Endothelial cell of umbilical vein (primary cell): ENCODE measurements around the gene OPTC. TPM values are rescaled to one million over a fixed set of nuclear protein-coding genes. Genes with fewer than 3 reads are reported as not detected.

Experiments
- BruUV-seq: library from RNA; stranded (reverse); fragments of 400-500 nt; replicated peaks from 2 replicates; lab custom pipeline; 2021; lab: Mats Ljungman, UMichigan
- CTCF ChIA-PET: fragments of 300-600, 350-600 bp; sonication (Branson Sonifier 250); formaldehyde crosslinking; loops from one replicate; lab custom pipeline; 2021; ENCODE audit warnings: antibody characterized with exemption, inconsistent platforms; lab: Charles Lee
- POLR2A ChIA-PET: fragments of 300-600, 350-600 bp; sonication (Branson Sonifier 250); formaldehyde crosslinking; loops from one replicate; lab custom pipeline; 2021; ENCODE audit warnings: antibody characterized with exemption, inconsistent platforms; lab: Charles Lee
- DNase-seq: peaks from one replicate; pipeline ENCODE4 v3.0.0-alpha.2; 2011; ENCODE audit warnings: low read depth, low spot score
- FAIRE-seq: peaks from 2 replicates; lab custom pipeline; 2011; peaks lifted over from hg19 to GRCh38; lab: Jason Lieb, UNC
- H2AFZ ChIP-seq: 2 replicates; pipeline ENCODE4 v1.6.0; 2012; ENCODE audit warnings: low read depth, low read length, control low read depth, inconsistent platforms
- H3K27ac ChIP-seq: 2 replicates; pipeline ENCODE4 v1.5.1; 2011; ENCODE audit warnings: low read depth, mild to moderate bottlenecking, control low read depth, low read length, moderate library complexity; ENCODE audit not compliant: insufficient read depth
- H3K27me3 ChIP-seq, 2 experiments: 2 replicates each; pipeline versions ENCODE4 v1.6.0 to v1.6.1; 2011; ENCODE audit warnings: low read length in 2 of 2, mixed read lengths in 1 of 2; ENCODE audit not compliant: control insufficient read depth in 2 of 2, insufficient read depth in 2 of 2
- H3K36me3 ChIP-seq, 2 experiments: 2 replicates in 1 of 2; 3 replicates in 1 of 2; pipeline ENCODE4 v1.5.1; 2011; ENCODE audit warnings: low read length in 2 of 2, mild to moderate bottlenecking in 1 of 2, moderate library complexity in 1 of 2; ENCODE audit not compliant: control insufficient read depth in 2 of 2, insufficient read depth in 2 of 2; ENCODE audit errors: extremely low read depth in 1 of 2
- H3K4me1 ChIP-seq: 3 replicates; pipeline ENCODE4 v1.5.1; 2011; ENCODE audit warnings: mild to moderate bottlenecking, low read length; ENCODE audit not compliant: control insufficient read depth, insufficient read depth; ENCODE audit errors: extremely low read depth
- H3K4me2 ChIP-seq: 2 replicates; pipeline ENCODE4 v1.6.1; 2011; ENCODE audit warnings: low read length, control low read depth, mixed read lengths; ENCODE audit not compliant: insufficient read depth
- H3K4me3 ChIP-seq, 3 experiments: fragments of 200-600 bp in 1 of 3; sonication (generic), shearing (Covaris generic) in 1 of 3; replicated peaks in 1 of 3; 2 replicates each; pipeline ENCODE4 v1.5.1; 2011 to 2016; ENCODE audit warnings: control low read depth in 3 of 3, low read length in 3 of 3, mild to moderate bottlenecking in 2 of 3, inconsistent platforms in 1 of 3, low read depth in 1 of 3, moderate library complexity in 1 of 3; ENCODE audit not compliant: insufficient read depth in 1 of 3
- H3K79me2 ChIP-seq: 2 replicates; pipeline ENCODE4 v1.6.0; 2012; ENCODE audit warnings: low read length, inconsistent platforms; ENCODE audit not compliant: control insufficient read depth, insufficient read depth
- H3K9ac ChIP-seq: replicated peaks from 2 replicates; pipeline ENCODE3; 2011; ENCODE audit warnings: low read length, control low read depth; ENCODE audit not compliant: insufficient read depth; ENCODE audit errors: extremely low read depth
- H3K9me1 ChIP-seq: replicated peaks from 3 replicates; pipeline ENCODE4 v1.6.0; 2011; ENCODE audit warnings: mild to moderate bottlenecking, low read length; ENCODE audit not compliant: control insufficient read depth, insufficient read depth; ENCODE audit errors: extremely low read depth
- H3K9me3 ChIP-seq: replicated peaks from 2 replicates; pipeline ENCODE4 v1.5.1; 2012; ENCODE audit warnings: low read length, inconsistent platforms; ENCODE audit not compliant: control insufficient read depth, insufficient read depth
- H4K20me1 ChIP-seq: replicated peaks from 2 replicates; pipeline ENCODE3; 2011; ENCODE audit warnings: mild to moderate bottlenecking, low read length; ENCODE audit not compliant: control insufficient read depth, insufficient read depth; ENCODE audit errors: extremely low read depth
- CTCF ChIP-seq, 2 donors: IDR thresholded peaks; 1 replicate in 1 of 2; 2 replicates in 1 of 2; pipeline ENCODE4 v1.5.1; 2011; ENCODE audit warnings: low read length in 2 of 2, mild to moderate bottlenecking in 2 of 2, moderate library complexity in 2 of 2, control low read depth in 1 of 2, inconsistent platforms in 1 of 2, low read depth in 1 of 2; ENCODE audit not compliant: insufficient read depth in 1 of 2; ENCODE audit errors: extremely low read depth in 1 of 2
- EZH2 ChIP-seq: IDR thresholded peaks from 2 replicates; pipeline ENCODE4 v1.6.1; 2012; ENCODE audit warnings: borderline replicate concordance, low read depth, mild to moderate bottlenecking, moderate library complexity, low read length, inconsistent platforms; ENCODE audit not compliant: severe bottlenecking
- FOS ChIP-seq: IDR thresholded peaks from 2 replicates; pipeline ENCODE4 v1.6.1; 2011; ENCODE audit warnings: mild to moderate bottlenecking, low read length, moderate library complexity, borderline replicate concordance; ENCODE audit not compliant: insufficient read depth
- GATA2 ChIP-seq: IDR thresholded peaks from 2 replicates; pipeline ENCODE4 v1.7.0; 2011; ENCODE audit warnings: low read depth, mild to moderate bottlenecking, moderate library complexity, mixed read lengths, low read length; ENCODE audit not compliant: insufficient read length, insufficient read depth
- JUN ChIP-seq: IDR thresholded peaks from 2 replicates; pipeline ENCODE4 v1.6.1; 2011; ENCODE audit warnings: borderline replicate concordance, low read depth; ENCODE audit not compliant: insufficient read length, insufficient read depth
- MAX ChIP-seq: IDR thresholded peaks from 2 replicates; pipeline ENCODE4 v1.6.1; 2011; ENCODE audit not compliant: insufficient read depth, insufficient read length
- POLR2A ChIP-seq: IDR thresholded peaks from 2 replicates; pipeline ENCODE4 v1.6.1; 2012; ENCODE audit warnings: low read depth, mild to moderate bottlenecking, control low read depth, low read length
- POLR2AphosphoS5 ChIP-seq: IDR thresholded peaks from 2 replicates; pipeline ENCODE4 v1.6.1; 2012; ENCODE audit warnings: low read depth, mild to moderate bottlenecking, control low read depth, low read length, moderate library complexity; ENCODE audit not compliant: insufficient read depth
- dilution Hi-C: fragments of 300-500 bp; cut with MboI; formaldehyde crosslinking; loops from one replicate; pipeline ENCODE4 v1.15.0; 2019; ENCODE audit warnings: low sequenced_read_pairs; ENCODE audit not compliant: extremely low pct_ligation_motif_present
- intact Hi-C: fragments of 100-400 bp; cut with micrococcal nuclease; formaldehyde crosslinking; loops from one replicate; pipeline ENCODE4 v1.10.0; 2022
- polyA plus RNA-seq, 4 experiments: library from polyadenylated mRNA; depleted of rRNA in 3 of 4; stranded (reverse) in 3 of 4; unstranded in 1 of 4; fragments of >200 nt; gene quantifications; 2 replicates each; pipeline versions ENCODE4 v1.2.1 to v1.2.3, GENCODE V29; 2011 to 2012; ENCODE audit warnings: missing spikeins in 1 of 4
- total RNA-seq: library from RNA; stranded (reverse); gene quantifications from 2 replicates; pipeline ENCODE4 v1.2.3, GENCODE V29; 2021

The OPTC gene
- total and polyA plus RNA-seq, 2 donors (not counting 3 experiments of a cell fraction or from before 2014, with no cell fraction given), result not detected

GRCh38 chr1:203550846-203551245, 56.9 kb downstream of the OPTC start:
- H3K36me3 ChIP-seq, result no peaks in the 10 kb centered on the region
- H3K27ac ChIP-seq, result no peak overlapping the region
- H4K20me1 ChIP-seq, result no peaks in the 10 kb centered on the region
- CTCF ChIA-PET, result no interaction called here
- no peaks in the 10 kb centered on the region for H3K4me1 ChIP-seq
- H3K4me3 ChIP-seq, result no peak overlapping the region
- POLR2A ChIA-PET, result no interaction called here
- H3K4me2 ChIP-seq, result no peak overlapping the region
- no peak overlapping the region for H3K9ac ChIP-seq
- DNase-seq, result no peak
- TF ChIP-seq FOS, result no peak
- TF ChIP-seq JUN, result no peak
- TF ChIP-seq POLR2A, result no peak
- no peak for TF ChIP-seq EZH2
- TF ChIP-seq CTCF (IDR thresholded peaks at IDR 0.05; ENCODE audit: extremely low read depth in 1 of 2, insufficient read depth in 1 of 2, low read depth in 1 of 2, low read length in 2 of 2), result no peak
- no peak for TF ChIP-seq MAX
- no peak for TF ChIP-seq POLR2AphosphoS5
- TF ChIP-seq GATA2, result no peak
- H3K27me3 ChIP-seq, result peaks cover 0 to 4% of the 10 kb centered on the region in 2 experiments
- no peak overlapping the region for H2AFZ ChIP-seq
- no peaks in the 10 kb centered on the region for H3K9me1 ChIP-seq
- intact Hi-C loops, result no loop called here
- no TSS peak for BruUV-seq
- H3K9me3 ChIP-seq, result no peaks in the 10 kb centered on the region
- dilution Hi-C loops, result no loop called here
- no peak for FAIRE-seq
- no peaks in the 10 kb centered on the region for H3K79me2 ChIP-seq
